ENCODE results near the gene EPB41L3.

The EPB41L3 gene

DNA sequence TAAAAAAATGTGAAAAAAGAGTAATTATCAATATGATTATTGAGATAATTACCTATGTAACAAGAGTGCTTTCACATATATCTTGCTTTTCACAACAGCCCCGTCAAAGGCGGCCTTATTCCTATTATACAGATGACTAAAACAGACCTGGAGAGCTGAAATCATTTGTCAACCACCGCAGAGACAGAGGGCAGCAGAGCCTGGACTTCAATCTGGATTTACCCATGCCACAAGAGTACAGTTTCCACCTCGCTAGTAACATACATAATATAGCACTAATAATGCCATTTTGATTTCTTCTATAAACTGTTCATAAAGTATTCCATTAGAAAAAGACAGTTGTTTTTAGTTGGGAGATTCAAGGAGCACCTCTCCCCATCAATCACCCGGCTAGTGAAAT lies 121.8 kb downstream of the EPB41L3 start:
- intact Hi-C loops (cut with DNase I), result loop anchor here (5.0 kb wide), 1 partner anchor 185 kb away; no protein-coding TSS in a partner anchor
- DNase-seq, result no peak

DNA sequence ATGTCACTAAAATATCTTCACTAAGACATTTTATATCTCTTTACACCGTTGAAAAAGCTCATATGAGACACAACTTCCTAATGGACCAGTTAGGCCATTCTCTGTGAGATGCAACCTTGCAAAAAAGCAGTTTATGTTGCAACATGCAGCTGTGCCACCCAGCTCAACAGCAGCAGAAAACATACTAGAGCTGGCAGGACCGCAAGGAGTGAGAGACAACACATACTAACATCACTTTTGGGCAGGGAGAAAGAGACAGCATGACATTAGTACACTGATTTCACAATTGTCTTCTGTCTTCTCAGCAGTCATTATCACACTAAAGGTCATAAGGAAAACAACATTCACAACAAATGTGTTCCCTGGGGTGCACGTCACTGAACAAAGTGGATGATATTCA lies 122.9 kb downstream of the EPB41L3 start:
- peak in 1 of 10 donors; percentile 40 for DNase-seq
- intact Hi-C loops (cut with DNase I), result loop anchor here (5.0 kb wide), 1 partner anchor 184 kb away; no protein-coding TSS in a partner anchor

DNA sequence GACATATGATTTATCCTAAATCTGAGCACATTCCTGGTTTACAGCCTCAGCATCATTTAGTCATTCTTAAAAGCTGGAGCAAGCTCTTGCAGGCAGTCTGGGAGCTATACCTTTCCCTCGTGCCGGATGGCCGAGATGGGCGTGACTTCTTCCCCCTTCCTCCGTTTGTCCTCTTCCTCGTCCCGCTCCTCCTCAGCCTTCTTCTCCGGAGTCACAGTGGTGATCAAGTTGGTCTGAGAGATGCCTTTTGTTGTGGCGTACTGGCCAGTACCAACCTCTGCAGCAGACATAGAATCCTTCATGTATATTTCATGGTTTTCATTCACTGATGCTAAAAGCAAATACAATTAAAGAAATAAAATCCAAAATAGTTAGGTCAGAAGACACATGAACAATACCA lies 124.2 kb downstream of the EPB41L3 start:
- intact Hi-C loops (cut with DNase I), result no loop called here
- DNase-seq, result peak in 2 of 10 donors; percentile 35 to 41

DNA sequence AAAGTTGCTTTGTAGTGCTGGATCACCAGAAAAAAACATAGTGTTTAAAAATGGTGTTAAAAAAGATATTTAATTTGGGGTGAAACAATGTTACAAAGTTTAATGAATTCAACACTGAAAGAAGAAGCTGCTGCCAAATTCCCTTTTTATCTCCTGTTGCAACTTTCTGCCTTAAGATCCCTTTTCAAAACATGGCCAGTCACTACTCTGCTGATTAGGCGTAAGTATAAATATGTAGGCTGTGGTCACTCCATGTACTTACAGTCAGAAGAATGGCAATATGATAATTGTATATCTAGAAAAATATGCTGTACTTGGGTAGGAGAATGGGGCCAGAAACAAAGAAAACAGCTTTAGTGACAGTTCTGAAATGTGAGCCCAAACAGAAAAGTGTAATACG lies 124.8 kb downstream of the EPB41L3 start:
- no peak for DNase-seq
- intact Hi-C loops (cut with DNase I), result no loop called here

DNA sequence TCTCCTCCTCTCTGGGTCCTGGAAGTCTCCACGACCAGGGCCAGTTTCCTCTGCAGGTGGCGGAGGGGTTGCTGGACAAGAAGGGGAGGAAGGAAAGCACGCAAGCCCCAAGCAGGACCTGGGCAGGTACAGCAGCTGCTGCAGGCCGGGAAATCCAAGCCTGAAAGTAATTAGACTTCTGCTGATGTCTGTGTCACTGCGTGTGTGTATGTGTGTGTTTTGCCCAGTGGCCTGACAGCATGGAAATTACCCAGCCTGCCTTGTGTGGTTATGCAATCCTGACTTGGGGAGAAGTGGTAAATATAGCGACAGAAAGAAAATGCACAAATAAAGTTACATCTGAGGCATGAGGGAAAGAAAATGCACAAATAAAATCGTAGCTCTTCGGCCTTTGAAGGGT lies 126.5 kb downstream of the EPB41L3 start:
- DNase-seq, result peak; percentile 52 to 94 (median 66)
- intact Hi-C loops (cut with DNase I), result loop anchor here (2.0 kb wide), 1 partner anchor 121 kb away; no protein-coding TSS in a partner anchor

DNA sequence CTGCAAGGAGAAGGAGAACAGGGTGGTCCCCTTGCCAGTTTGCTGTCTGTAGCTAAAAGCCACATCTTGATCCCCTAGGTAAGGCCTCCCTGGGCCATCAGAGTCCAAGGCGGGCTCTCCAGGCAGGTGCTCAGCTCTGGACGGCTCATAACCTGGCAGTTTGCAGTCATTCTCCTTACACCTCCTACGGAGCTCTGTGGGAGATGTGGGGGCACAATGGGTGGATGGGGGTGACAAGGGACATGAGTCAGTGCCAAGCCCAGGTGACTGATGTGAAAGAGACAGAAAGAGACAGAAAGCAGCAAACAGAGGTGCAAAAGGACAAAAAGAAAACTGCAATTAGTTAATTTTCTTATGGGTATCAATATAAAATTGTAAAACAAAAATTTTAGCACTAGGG lies 127.7 kb downstream of the EPB41L3 start:
- intact Hi-C loops (cut with DNase I), result loop anchor here (2.0 kb wide), 1 partner anchor 119 kb away; no protein-coding TSS in a partner anchor
- peak in 1 of 10 donors; percentile 70 for DNase-seq

DNA sequence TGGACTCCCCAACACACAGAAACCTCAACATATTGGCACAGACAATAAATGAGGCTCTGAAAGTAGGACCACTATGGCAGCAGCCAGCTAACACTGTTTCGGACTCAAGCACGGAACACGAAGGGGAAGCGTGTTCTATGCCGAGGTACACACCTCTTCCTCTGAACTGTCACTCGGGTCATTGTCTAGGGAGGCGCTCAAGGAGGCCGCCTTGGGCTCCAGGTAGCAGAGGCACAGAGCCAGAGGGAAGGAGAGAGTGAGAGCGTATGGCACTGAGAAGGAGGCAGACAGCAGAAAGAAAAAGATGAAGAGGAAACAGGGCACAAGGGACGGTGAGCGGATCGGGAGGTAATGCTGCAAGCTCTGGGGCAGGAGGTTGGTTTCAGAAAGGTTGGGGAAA lies 128.1 kb downstream of the EPB41L3 start:
- DNase-seq, result no peak
- intact Hi-C loops (cut with DNase I), result loop anchor here (2.0 kb wide), 1 partner anchor 119 kb away; no protein-coding TSS in a partner anchor

DNA sequence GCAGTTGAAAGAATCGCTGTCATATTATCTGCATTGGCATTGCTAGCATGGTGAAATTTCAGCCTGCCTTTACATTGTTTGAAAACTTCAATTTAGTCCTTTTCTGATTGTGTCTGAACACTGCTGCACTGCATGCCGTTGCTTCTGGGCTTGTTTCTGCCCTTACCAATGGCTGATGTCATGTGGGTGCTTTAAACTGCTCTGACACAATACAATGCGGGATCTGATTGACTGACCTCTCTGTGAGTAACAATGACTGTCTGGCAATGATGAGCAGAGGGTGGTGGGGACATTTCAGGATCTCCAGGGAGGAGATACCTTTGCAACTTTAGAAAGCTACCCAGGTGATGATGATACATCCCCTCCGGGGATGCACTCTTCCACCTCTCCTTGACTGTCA lies 128.8 kb downstream of the EPB41L3 start:
- intact Hi-C loops (cut with DNase I), result no loop called here
- DNase-seq, result no peak

DNA sequence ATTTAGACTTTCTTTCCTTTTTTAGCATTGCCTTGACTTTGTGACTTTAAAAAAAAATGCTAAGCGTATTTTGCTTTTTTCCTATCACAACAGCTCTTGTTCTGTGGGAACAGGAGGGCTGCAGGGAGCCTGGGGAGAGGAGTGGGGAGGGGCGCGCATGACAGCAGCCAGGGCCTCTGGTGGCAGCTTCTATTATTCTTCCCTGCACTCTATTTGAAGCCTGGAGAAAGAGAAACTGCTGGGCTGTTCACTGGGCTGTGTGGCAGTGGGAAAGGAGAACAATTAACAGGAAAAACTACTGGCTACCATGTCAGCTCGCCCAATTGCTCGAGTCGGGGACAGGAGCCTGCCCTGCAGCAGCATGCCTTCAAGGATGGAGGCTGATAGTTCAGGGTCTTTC lies 129.3 kb downstream of the EPB41L3 start:
- peak in 5 of 10 donors; percentile 27 to 87 (median 66) for DNase-seq
- intact Hi-C loops (cut with DNase I), result no loop called here

DNA sequence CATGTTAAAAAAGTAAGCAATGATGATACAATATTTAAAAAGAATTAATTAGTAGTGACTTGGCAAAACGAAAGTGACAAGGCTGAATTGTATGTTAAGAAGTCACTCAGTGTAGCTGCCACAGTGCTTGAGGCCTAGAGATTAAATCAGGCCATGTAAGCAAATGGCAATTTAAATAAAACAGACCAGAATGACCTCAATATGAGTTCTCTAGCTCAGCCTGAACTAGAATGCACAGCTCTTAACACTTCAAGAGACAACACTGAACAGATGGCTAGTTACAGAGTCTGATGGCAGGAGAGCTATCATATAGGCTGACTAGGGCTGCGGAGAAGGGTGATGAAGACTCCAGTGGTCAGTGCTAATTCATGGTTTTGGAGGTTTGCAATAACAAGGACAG lies 130.3 kb downstream of the EPB41L3 start:
- DNase-seq, result no peak
- intact Hi-C loops (cut with DNase I), result no loop called here

DNA sequence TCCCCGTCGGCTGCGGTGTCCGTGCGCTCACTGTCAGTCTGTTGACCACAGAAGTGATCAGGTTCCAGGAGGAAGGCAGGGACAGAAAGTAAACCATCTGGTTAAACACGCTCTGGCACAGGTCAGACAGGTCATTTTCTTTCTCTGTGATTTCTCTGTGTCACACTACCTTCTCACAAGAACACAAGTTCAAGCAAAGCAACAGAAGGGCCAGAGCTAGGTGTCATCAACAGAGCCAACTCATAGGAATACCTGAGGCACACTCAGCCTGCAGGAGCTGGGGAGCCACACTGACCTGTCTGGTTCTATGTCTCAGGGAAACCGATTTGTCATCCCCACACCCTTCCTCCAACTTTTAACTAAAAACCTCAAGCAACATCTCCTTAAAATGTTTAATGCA lies 133.2 kb downstream of the EPB41L3 start:
- DNase-seq, result no peak
- intact Hi-C loops (cut with DNase I), result no loop called here

DNA sequence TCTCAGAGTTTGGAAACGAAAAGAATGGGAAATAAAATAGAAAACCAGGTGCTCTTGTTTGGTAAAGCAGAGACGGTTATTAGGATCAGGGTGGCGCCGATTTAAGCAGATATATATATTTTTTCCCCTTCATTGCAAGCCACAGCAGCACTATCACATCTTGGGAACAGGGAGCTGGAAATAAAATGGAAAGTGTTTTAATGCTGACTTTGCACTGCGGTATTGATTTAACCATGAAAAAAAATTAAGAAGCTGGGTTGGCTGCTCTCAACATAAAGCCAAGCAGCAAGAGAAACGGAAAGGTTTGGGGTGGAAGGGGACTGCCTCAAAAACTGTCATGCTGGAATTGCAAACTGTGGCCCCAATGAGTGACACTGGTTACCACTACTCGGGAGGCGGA lies 145.5 kb downstream of the EPB41L3 start:
- DNase-seq, result no peak
- intact Hi-C loops (cut with DNase I), result no loop called here

DNA sequence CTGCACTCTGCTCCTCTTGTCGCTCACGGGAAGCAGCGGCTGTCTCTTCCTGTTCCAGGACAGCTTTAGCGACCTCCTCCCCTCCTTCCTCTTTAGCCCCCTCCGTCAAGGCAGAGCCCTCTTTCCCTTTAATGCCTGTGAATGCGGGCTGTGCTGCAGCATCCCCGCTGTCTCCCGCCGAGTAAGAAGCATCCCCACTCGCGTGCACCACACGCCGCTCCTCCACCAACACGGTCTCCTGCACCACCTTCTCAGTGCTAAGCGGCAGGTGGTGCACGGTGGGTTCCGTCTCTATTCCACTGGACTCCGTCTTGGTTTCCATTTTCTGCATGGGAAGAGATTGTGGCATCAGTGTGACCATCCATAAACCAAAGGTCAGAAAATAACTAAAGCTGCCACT lies 146.7 kb downstream of the EPB41L3 start:
- no peak for DNase-seq
- intact Hi-C loops (cut with DNase I), result no loop called here

DNA sequence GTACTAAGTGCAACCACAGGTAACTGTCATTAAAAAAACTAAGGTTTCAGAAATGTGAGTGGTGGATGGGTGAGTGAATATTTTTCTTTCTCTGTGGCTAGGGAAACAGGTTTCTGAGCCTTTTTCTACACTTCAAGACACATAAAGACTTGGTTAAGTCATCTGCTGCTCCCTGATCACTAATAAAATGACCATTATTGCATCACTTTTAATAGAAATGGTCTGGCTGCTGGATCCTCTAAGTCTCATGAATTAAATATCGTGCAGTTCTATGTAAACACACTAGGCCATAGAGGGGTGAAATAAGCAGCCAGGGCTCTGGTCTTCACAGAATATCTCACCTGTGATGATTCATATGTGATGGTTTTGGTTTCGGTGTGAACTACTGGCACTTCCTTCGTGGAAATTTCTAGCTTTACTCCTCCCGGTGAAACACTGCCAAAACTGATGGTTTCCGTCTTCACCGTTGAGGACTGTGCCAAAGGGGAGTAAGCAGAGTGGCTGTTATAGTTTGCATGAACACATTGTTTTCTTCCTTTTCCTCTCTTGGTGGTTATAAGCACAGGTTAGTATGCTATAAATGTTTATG lies 147.8 kb downstream of the EPB41L3 start:
- intact Hi-C loops (cut with DNase I), result no loop called here
- no peak for DNase-seq

DNA sequence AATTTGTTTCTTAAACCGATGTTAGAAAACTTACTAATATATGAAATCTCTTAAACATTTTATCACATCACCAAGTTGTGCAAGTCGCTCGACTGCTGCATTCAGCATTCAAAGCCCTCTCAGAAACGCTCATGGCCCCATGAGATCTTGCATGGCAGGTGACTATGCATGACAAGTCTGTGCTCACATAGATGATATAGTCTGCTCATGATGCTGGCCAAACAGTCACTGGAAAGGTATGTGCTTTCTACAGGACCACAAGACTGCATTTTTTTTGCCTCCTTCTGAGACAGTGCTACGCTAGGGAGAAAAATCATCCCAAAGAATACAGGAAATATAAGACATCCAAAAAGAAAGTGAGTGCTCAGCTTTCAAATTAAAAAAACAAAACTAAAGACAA lies 150.0 kb downstream of the EPB41L3 start:
- intact Hi-C loops (cut with DNase I), result no loop called here

DNA sequence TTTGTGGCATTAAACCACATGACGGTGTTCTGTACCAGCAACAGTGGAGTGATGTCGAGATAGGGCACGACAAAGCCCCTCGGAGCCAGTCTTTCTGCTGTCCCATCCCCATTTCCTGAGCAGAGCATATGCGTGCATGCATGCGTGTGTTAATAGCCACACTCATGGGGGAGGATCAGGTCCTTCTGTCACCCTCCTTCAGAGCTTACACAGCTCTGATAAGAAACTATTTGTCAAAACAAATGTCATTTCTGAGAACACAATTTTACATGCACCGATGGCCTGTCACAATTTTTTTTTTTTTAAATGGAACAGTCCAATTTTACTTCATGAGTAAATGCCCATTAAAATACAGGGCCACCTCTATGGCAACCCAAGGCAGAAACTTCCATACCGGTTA lies 152.4 kb downstream of the EPB41L3 start:
- no peak for DNase-seq
- intact Hi-C loops (cut with DNase I), result no loop called here

More for the DNA sequence above, 150.0 kb downstream of the EPB41L3 start:
- DNase-seq, result no peak

DNA sequence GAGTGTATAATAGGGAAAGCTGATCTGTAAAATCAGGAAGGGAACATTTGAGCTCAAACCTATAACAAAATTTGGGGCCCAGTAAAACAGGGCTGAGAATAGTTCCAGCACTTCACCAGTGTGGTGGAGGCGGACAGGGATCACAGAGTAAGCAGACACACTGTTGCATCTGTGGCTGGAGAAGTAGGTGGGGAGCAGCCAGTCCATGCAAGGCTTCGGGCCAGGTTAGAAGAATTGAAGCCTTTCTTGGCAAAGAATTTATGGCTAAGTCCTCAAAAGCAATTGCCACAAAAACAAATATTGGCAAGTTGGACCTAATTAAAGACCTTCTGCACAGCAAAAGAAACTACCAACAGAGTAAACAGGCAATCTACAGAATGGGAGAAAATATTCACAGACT lies 154.4 kb downstream of the EPB41L3 start:
- no peak for DNase-seq
- intact Hi-C loops (cut with DNase I), result no loop called here

DNA sequence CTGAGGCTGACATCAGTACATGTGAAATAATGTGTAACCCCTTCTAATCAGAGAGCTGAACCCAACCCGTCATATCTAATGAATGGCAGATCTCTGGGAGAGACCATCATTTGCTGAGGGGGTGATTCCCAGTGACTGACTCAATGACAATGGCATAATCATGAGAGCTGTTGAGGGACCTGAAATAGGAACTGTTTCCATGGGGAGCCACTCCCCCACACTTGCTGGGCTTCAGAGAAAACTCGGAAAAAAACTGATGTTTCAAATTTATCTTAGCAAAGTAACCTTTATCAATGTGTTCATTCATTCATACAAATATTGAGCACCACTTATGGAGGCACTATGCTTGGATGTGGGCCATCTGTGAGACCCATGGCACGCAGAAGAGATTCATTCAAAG lies 154.9 kb downstream of the EPB41L3 start:
- no peak for DNase-seq
- intact Hi-C loops (cut with DNase I), result no loop called here

DNA sequence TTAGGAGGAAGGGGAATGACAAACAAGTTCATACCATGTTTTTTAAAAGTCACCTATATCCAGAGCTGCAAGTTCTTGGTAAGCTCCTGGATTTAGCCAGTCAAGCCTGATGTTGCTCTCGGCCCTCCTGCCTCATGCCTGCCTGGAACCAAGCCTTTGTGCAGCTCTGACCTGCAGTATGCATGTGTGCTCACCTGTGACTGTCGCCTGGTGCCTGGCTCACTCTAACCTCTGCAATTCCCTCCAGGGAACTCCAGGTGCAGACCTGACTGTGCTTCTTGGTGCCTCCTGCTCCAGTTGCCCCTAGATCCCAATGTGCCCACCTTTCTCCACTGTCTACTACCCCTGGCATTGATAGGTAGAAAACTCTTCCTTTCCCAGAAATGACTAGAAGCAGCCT lies 163.2 kb downstream of the EPB41L3 start:
- DNase-seq, result no peak
- intact Hi-C loops (cut with DNase I), result no loop called here

DNA sequence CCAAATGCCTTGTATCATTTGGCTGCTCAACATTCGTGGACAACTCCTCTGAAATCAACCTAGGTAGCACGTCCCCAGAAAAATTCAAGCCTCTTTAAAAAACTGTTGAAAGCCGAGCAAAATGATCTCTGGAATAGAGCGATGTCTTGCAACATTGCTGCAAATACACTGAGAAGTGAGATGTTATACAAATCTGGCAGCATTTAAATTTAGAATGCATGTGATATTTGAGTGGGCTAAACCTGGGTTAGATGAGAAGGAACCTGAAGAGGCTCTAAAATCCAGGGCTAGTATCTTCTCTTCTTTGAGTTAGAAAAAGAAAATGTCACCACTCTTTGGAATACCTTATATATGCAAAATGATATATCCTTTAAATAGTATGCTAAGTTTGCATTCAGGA lies 166.8 kb downstream of the EPB41L3 start:
- DNase-seq, result no peak
- intact Hi-C loops (cut with DNase I), result no loop called here

DNA sequence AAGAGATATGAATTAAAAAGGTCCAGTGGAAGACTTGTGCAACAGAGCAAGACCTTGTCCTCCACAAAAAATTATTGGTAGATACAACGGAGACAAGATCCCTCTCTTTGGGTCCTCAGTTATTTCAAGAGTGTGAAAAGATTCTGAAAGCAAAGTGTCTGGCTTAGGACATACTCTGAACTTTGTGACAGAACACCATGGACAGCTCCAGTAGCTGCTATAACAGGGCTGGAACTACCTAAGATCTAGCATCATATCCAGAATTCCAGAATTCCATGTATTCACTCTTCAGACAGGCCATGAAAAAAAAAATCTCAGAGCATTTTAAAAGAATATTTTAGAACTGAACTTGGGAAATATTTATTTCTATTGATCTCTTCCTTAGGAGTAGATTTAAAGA lies 173.5 kb downstream of the EPB41L3 start:
- no peak for DNase-seq
- intact Hi-C loops (cut with DNase I), result no loop called here

DNA sequence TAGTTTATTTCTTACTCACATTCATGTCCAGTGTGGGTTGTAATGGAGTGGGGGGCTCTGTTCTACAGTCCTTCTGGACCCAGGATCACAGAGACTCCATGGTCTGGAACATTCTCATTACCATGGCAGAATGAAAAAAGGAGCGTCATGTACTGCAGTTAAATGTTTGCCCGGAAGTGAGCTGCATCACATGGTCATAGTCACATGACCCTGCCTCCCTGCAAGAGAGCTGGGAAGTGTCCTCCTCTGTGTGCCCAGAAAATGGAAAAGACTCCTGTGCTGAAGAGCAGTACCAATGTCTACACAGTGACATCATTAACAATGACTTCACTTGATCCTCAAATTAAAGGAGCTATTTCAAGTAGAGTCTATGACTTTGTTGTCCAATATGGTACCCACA lies 174.3 kb downstream of the EPB41L3 start:
- DNase-seq, result no peak

DNA sequence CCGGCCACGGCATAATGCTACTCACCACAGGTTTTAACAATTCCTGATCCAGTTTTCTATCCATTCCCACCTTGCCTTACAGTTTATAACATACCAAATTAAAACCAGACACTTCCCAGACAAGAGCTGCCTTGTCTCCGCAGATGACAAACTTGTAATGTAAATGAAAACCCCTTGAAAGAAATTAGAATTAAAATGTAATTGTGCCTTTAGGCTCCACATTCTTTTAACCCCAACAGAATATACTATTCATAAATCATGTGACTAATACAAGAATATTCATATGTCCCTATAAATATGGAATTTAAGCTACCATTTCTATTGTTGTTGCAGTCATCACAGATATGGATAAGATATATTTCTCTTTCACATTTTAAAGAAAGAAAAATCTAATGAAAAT lies 178.4 kb downstream of the EPB41L3 start:
- intact Hi-C loops (cut with DNase I), result no loop called here
- DNase-seq, result no peak

More for the DNA sequence above, 174.3 kb downstream of the EPB41L3 start:
- intact Hi-C loops (cut with DNase I), result no loop called here
